ENCODE data around the gene ZNF492.

The ZNF492 gene

DNA sequence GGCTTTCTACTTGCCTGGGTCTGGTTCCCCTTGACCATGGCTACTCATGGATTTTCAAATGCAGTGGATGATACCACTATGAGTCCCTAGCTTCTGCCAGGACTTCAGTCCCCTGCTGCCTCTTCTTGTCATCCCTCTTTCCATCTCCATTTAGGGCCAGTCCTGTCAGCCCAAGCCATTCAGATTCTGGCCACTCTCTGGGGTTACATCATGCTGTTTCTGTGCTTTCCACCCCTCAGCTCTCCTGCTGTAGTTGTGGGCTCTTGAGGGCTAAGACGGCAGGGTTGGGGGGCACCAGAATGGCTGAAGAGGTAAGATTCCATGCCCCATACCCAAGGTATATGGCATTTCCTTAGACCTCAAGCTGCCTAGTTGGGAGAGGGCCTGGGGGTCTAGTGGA lies 13.2 kb upstream of the ZNF492 start:
- H3K27ac ChIP-seq (ENCODE audit: low read depth, low read length) = no peak overlapping the region
- no peak overlapping the region for H2AFZ ChIP-seq (ENCODE audit: low read depth, low read length, severe bottlenecking)
- no peak overlapping the region for H3K4me3 ChIP-seq (ENCODE audit: insufficient read depth, low read length, poor library complexity, severe bottlenecking)
- no peak for TF ChIP-seq EZH2phosphoT487 (conservative IDR thresholded peaks at IDR 0.05; ENCODE audit: low read length)
- no peak for TF ChIP-seq CTCF (IDR thresholded peaks at IDR 0.05; ENCODE audit: insufficient read depth, low read length, poor library complexity, severe bottlenecking)
- no peaks in the 10 kb centered on the region for H3K27me3 ChIP-seq (ENCODE audit: low read length)
- H3K36me3 ChIP-seq (ENCODE audit: low read length) = no peaks in the 10 kb centered on the region
- no peaks in the 10 kb centered on the region for H3K9me2 ChIP-seq (replicated peaks; ENCODE audit: insufficient read depth, low read length)
- no peaks in the 10 kb centered on the region for H3F3A ChIP-seq (ENCODE audit: insufficient read depth)
- no peaks in the 10 kb centered on the region for H4K20me1 ChIP-seq (ENCODE audit: low read depth, low read length)
- H3K4me2 ChIP-seq (ENCODE audit: low read depth, low read length, poor library complexity, severe bottlenecking) = no peak overlapping the region
- H3K9ac ChIP-seq (ENCODE audit: low read length) = no peak overlapping the region
- no peaks in the 10 kb centered on the region for H3K79me2 ChIP-seq (ENCODE audit: insufficient read depth, low read length)
- H3K9me3 ChIP-seq (ENCODE audit: insufficient read depth, low read length) = no peaks in the 10 kb centered on the region; the same call in 1 of the 2 replicates

GRCh38 chr19:22622020-22622419 lies 12.1 kb upstream of the ZNF492 start:
- no peak overlapping the region for H3K27ac ChIP-seq (ENCODE audit: low read depth, low read length)
- TF ChIP-seq EZH2phosphoT487 (conservative IDR thresholded peaks at IDR 0.05; ENCODE audit: low read length) (no peak), CTCF (IDR thresholded peaks at IDR 0.05; ENCODE audit: insufficient read depth, low read length, poor library complexity, severe bottlenecking) (no peak)
- no peaks in the 10 kb centered on the region for H3K36me3 ChIP-seq (ENCODE audit: low read length)
- no peak overlapping the region for H3K9ac ChIP-seq (ENCODE audit: low read length)
- H3K4me2 ChIP-seq (ENCODE audit: low read depth, low read length, poor library complexity, severe bottlenecking) = no peak overlapping the region
- H3K4me3 ChIP-seq (ENCODE audit: insufficient read depth, low read length, poor library complexity, severe bottlenecking) = no peak overlapping the region
- H3K27me3 ChIP-seq (ENCODE audit: low read length) = no peaks in the 10 kb centered on the region
- H2AFZ ChIP-seq (ENCODE audit: low read depth, low read length, severe bottlenecking) = no peak overlapping the region
- H3K9me3 ChIP-seq (ENCODE audit: insufficient read depth, low read length) = no peaks in the 10 kb centered on the region; the same call in 1 of the 2 replicates
- H3F3A ChIP-seq (ENCODE audit: insufficient read depth) = no peaks in the 10 kb centered on the region
- H3K9me2 ChIP-seq (replicated peaks; ENCODE audit: insufficient read depth, low read length) = no peaks in the 10 kb centered on the region
- H3K79me2 ChIP-seq (ENCODE audit: insufficient read depth, low read length) = no peaks in the 10 kb centered on the region
- H4K20me1 ChIP-seq (ENCODE audit: low read depth, low read length) = no peaks in the 10 kb centered on the region

DNA sequence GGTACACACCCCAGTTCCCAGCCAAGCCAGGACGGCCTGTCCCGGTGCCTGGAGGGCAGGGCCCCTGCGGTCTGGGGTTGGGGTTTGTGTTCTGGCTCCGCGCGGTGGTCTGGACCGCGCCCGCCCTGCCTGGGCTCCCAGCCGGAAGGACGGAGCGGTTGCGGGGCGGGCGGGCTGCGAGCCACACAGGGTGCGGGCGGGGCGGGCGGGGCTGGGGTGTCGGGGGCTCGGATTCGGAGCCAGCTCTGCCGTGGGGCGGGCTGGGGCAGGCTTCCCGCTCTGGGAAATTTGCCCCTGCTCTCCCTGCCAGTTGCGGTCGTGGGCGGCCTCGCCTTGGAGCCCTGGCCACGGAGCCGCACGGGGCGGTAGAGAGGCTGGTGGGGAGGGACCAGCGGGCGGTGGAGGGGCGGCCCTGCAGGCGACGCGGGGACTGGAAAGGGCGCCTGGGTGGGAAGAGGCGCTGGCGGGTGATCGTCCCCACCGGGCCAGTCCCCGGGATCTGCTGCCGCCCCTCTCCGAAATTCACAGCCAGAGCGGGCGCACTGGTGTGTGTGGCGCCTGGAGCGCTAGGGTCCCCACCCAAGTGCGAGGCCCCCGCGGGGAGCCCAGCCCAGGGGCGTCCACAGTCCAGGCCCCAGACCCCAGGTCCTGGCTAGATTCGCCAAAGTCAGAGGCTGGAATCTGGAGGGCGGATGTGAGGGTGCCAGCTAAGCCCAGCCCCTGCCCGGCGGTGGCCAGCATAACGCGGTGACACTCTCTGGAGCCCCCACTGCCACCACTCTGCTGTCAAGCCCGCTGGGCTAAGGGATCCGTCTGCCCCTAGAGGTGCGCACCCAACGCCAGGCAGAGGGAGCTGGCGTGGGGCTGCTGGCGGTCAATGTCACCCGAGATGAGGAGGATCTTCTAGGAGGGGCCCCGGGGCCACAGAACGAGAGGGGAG lies 11.0 kb upstream of the ZNF492 start:
- H3K9ac ChIP-seq (ENCODE audit: low read length) = no peak overlapping the region
- no peaks in the 10 kb centered on the region for H3F3A ChIP-seq (ENCODE audit: insufficient read depth)
- H3K27ac ChIP-seq (ENCODE audit: low read depth, low read length) = no peak overlapping the region
- no peak overlapping the region for H3K4me2 ChIP-seq (ENCODE audit: low read depth, low read length, poor library complexity, severe bottlenecking)
- no peaks in the 10 kb centered on the region for H3K36me3 ChIP-seq (ENCODE audit: low read length)
- TF ChIP-seq EZH2phosphoT487 (conservative IDR thresholded peaks at IDR 0.05; ENCODE audit: low read length) (no peak), CTCF (IDR thresholded peaks at IDR 0.05; ENCODE audit: insufficient read depth, low read length, poor library complexity, severe bottlenecking) (no peak)
- H4K20me1 ChIP-seq (ENCODE audit: low read depth, low read length) = no peaks in the 10 kb centered on the region
- no peak overlapping the region for H2AFZ ChIP-seq (ENCODE audit: low read depth, low read length, severe bottlenecking)
- no peaks in the 10 kb centered on the region for H3K9me2 ChIP-seq (replicated peaks; ENCODE audit: insufficient read depth, low read length)
- no peak overlapping the region for H3K4me3 ChIP-seq (ENCODE audit: insufficient read depth, low read length, poor library complexity, severe bottlenecking)
- no peaks in the 10 kb centered on the region for H3K27me3 ChIP-seq (ENCODE audit: low read length)
- H3K79me2 ChIP-seq (ENCODE audit: insufficient read depth, low read length) = no peaks in the 10 kb centered on the region
- peaks cover 2% of the 10 kb centered on the region; the same call in 1 of the 2 replicates for H3K9me3 ChIP-seq (ENCODE audit: insufficient read depth, low read length)

Measured in SU-DHL-6 (cell line).